ENCODE measurements around the gene MAP2K2.

DNA sequence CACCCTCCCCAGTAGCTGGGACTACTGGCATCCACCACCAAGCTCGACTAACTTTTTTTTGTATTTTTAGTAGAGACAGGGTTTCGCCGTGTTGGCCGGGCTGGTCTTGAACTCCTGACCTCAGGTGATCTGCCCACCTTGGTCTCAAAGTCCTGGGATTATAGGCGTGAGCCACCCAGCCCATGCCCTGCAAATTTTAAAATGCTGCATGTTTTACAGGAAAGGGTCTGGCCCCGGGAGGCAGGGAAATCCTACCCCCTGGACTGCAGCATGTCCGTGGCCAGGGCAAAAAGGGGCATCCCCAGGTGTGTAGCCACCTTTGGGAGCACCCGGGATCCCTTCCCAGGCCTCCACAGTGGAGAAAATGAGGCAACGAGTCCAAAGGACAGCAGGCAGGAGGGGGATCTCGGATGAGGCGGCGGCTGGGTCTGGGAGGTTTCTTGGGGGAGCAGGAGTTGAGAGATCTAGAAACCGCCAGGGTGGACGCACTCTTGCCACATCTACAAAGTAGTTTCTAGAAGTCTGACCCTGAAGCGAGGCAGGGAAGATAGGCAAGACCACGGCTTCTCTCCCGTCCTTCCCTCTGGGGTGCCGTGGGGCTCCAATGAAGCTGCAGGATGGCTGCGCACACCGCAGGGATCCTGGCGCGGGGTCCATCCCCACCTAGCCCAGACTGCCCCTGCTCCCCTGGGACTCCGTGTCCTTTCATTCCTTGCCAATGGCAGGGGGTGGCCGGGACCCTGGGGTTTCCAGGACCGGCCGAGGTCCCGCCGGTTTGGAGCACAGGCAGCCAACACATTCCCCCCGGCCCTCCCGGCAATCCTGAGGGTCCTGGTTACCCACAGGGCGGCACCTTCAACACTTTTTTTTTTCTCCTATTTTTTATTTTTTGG is 35.9 kb downstream of the MAP2K2 start:
- TF ChIP-seq EZH2phosphoT487 (IDR thresholded peaks at IDR 0.05; ENCODE audit: insufficient read depth, low read depth), result no peak
- no peak for TF ChIP-seq EZH2 (IDR thresholded peaks at IDR 0.05; ENCODE audit: insufficient read depth, poor library complexity, severe bottlenecking)

All from GM23248 (cell line).